HG02610 (cell line): Measurements from ENCODE around the gene VPS45.
A peak's percentile ranks its signal among the peaks of the same experiment; 100 is the strongest.
"Not testable (repeated sequence)": the region's sequence is repeated elsewhere in the genome, so short reads cannot be mapped to it uniquely, and the experiment has no call there.

ENCODE experiments used
- ATAC-seq: cut with Tn5 transposase; IDR thresholded peaks from one replicate; pipeline ENCODE4 v1.9.1; 2021; ENCODE audit warnings: mild to moderate bottlenecking, moderate library complexity; ENCODE audit not compliant: unreplicated experiment

The VPS45 gene

DNA sequence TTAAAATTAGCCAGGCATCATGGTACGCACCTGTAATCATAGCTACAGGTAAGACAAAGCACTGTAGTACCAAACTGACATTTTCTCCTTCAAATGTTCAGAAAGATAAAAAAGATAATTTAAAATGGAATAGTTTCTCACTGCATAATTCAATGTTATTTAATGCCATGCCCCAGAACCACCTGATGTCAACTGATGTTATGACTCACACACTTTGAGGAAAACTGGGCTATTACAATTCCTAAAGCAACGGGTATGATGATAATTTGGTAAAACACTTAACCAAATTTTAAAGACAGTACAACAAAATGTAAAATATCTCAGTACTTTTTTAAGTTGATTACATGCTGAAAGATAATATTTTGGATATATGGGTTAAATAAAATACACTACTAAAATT lies 59.2 kb downstream of the VPS45 start:
- ATAC-seq, result no peak

- ATAC-seq, result no peak
These were observed 59.9 kb downstream of the VPS45 start for GRCh38 chr1:150127464-150127863.

DNA sequence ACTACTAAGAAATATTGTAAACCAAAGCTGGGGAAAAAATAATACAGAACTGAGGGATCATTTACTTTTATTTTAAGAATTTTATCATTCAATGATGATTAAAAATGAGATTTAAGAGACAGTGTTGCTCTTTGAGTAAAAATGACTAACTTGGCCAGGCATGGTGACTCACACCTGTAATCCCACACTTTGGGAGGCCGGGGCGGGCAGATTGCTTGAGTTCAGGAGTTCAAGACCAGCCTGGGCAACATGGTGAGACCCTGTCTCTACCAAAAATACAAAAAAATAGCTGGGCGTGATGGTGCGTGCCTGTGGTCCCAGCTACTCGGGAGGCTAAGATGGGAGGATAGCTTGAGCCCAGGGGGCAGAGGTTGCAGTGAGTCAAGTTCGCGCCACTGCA lies 60.3 kb downstream of the VPS45 start:
- no peak for ATAC-seq

DNA sequence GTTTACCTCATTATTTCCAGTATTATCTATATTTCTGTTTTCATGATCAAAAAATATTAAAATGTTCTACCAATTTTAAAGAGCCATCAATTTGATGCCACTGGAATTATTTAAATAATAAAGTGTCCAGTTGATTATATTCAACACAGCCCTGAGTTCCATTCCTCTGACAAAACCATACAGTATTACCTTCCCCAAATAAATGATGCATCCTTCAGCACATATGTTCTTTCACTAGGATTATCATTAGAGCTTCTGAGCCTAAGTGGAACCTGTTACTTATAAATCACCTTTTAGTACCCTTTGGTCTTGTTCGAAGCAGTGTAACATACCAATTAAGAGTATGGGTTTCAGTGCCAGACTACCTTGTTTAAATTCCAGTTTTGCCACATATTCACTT lies 64.8 kb downstream of the VPS45 start:
- ATAC-seq, result no peak

- no peak for ATAC-seq
These were observed 67.0 kb downstream of the VPS45 start for GRCh38 chr1:150134537-150134936.

- ATAC-seq, result not testable (repeated sequence)
These were observed 67.8 kb downstream of the VPS45 start for GRCh38 chr1:150135400-150135799.

DNA sequence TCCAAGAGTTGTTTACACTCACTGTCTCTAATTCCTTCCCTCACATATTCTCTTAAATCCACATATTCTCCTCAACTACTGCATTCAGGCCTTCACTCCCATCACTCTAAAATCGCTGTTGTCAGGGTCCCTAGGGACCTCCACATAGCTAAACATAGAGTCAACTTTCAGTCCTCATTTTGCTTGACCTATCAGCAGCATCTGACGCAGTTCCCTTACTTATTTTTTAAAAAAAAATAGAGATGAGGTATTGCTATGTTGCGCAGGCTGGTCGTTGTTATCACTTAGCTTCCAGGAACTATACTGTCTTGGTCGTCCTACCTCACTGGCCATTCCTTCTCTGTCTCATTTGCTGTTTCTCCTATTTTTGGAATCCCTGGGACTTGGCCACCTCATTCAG lies 70.5 kb downstream of the VPS45 start:
- no peak for ATAC-seq

- peak; percentile 45 for ATAC-seq
These were observed 73.9 kb downstream of the VPS45 start for GRCh38 chr1:150141452-150141851.

DNA sequence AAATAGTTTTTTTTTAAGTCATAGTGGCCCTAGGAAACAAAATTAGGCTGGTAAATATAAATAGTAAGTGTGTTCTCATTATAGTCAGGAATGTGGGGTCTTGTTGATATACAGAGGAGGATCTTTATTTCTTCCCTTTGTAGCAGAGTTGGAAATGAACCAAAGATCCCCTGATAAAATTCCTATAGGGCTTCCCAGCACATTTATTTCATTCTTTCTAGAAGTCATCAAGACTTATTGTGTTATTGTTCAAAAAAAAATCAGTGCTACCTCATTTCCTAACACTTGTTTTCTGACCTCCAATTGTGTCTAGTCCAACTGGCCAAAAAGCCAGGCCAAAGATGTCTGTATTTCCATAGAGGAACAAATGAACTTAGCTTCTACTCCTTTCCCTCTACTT lies 74.5 kb downstream of the VPS45 start:
- no peak for ATAC-seq

GRCh38 chr1:150144606-150145005 lies 77.0 kb downstream of the VPS45 start:
- no peak for ATAC-seq

- not testable (repeated sequence) for ATAC-seq
These were observed 78.4 kb downstream of the VPS45 start for GRCh38 chr1:150146016-150146415.

GRCh38 chr1:150146849-150147542 lies 79.4 kb downstream of the VPS45 start:
- no peak for ATAC-seq

- no peak for ATAC-seq
These were observed 81.3 kb downstream of the VPS45 start for GRCh38 chr1:150148837-150149270.

- peak; percentile 52 for ATAC-seq
These were observed 81.9 kb downstream of the VPS45 start, which contains the start of gene PLEKHO1 for GRCh38 chr1:150149271-150150132. Gene PLEKHO1, plus strand, starts transcription at chr1:150149916. Its CDS starts 342 bp downstream, at chr1:150150258.

DNA sequence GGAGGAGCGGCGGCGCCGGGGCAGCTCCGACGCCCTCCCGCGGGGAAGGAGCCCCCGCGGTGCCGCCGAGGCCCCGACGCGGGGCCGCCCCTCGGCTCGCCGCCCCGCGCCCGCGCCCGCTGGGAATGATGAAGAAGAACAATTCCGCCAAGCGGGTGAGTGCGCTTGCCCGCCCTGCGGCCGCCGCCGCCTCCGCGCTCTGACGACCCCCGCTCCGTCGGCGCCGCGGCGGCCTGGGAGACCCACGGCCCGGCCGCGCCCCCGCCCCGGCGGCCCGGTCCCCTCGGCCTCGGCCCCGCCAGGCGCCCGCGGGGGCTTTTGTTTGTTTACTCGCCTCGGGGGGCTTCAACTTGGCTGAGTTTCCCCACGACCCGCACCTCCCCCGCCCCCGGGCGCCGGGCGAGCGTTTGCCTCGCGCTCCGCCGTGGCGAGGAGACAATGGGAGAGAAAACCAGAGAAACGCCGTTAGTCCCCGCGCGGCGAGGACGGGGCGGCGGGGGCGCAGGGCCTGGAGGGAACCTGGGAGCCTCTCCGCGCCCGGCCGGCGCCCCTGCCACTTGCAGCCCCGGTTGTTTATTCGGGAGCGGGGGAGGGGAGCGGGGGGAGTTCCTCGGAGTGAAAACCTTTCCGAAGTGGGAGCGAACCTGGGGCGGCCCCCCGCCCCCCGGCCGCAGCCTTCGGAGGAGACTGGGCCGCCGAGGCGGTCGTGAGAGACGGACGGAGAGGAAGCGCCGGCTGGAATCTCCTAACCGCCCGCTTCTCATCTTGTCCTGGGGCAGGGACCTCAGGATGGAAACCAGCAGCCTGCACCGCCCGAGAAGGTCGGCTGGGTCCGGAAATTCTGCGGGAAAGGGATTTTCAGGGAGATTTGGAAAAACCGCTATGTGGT lies 82.8 kb downstream of the VPS45 start:
- peak; percentile 8 for ATAC-seq

DNA sequence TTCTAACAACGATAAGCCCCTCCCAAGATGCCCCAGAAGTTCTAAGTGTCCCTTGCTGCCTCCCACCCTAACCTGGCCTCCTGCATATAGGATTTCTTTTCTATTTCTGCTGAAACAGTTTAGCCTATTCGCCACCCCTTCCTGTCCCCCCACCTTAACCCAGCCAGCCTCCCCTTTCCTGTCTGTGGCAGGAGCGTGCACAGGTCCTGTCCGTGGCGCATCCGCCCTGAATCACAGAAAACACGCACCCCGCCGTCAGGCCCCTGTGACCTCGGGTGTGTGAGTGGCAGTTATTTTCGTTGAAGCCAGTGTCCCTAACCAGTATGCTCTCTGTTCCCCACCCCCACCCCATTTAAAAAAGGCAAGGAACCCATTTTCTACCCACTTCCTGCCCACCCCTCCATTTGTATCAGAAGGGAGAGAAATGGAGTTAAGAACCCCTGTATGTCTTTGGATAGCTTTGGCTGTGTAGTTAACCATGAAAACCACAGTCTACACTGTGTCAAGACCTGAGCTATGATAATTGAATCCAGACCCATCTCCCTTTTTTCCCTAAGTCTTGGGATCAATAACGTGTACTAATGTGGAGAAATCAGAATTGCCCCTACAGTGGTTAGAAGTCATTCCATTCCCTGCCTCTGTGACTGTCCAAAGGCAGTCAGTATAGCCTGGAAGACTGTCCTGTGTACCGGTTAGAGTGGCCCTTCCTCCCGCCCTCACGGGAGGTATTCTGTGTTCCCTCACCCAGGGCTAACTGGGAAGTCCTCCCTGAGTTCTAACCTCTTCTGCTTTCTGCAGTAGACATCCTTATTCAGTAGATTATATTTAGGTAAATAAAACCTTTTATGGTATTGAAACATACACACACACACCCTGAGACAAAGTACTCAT lies 84.0 kb downstream of the VPS45 start:
- ATAC-seq, result no peak

DNA sequence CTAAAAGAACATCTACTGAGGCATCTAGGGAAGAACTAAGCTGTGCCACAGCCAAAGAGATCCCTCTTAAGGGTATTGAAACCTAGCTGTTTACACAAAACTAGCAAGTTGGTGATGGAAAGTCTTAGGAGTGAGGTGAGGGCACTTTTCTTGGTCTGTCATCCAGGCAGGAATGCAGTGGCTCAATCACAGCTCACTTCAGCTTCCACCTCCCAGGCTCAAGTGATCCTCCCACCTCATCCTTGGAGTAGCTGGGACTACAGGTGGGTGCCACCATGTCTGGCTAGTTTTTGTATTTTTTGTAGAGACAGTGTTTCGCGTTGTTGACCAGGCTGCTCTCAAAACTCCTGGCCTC lies 84.6 kb downstream of the VPS45 start:
- no peak for ATAC-seq

- ATAC-seq, result no peak
These were observed 85.3 kb downstream of the VPS45 start for GRCh38 chr1:150152772-150153456.

GRCh38 chr1:150154143-150154542 lies 86.6 kb downstream of the VPS45 start:
- no peak for ATAC-seq
